HepG2 (cell line): ENCODE measurements around the gene TRIM3. TPM values are rescaled to one million over a fixed set of nuclear protein-coding genes. Genes with fewer than 3 reads are reported as not detected.
A peak's percentile ranks its signal among the peaks of the same experiment; 100 is the strongest.

ENCODE experiments used
- FOXC1 ChIP-seq: sonication (generic); formaldehyde crosslinking; IDR thresholded peaks from 2 replicates; pipeline ENCODE4 v1.8.0; 2022; ENCODE audit warnings: mild to moderate bottlenecking, missing genetic modification reagents, borderline replicate concordance
- MAFG ChIP-seq: sonication (generic); formaldehyde crosslinking; IDR thresholded peaks from 2 replicates; pipeline ENCODE4 v1.5.1; 2020; ENCODE audit warnings: mild to moderate bottlenecking, missing genetic modification reagents
- MXI1 ChIP-seq: IDR thresholded peaks from 3 replicates; pipeline ENCODE4 v1.6.1; 2012; ENCODE audit warnings: low read depth, low read length, inconsistent platforms, borderline replicate concordance
- POLR2AphosphoS5 ChIP-seq: IDR thresholded peaks from 2 replicates; pipeline ENCODE4 v1.6.1; 2012; ENCODE audit warnings: low read depth, low read length
- SNAI1 ChIP-seq: sonication (generic); formaldehyde crosslinking; IDR thresholded peaks from 2 replicates; pipeline ENCODE4 v1.5.0; 2020; ENCODE audit warnings: mild to moderate bottlenecking, missing genetic modification reagents, borderline replicate concordance
- TAF1 ChIP-seq: sonication (generic); formaldehyde crosslinking; IDR thresholded peaks from 2 replicates; pipeline ENCODE4 v1.4.0; 2020; ENCODE audit warnings: missing genetic modification reagents
- ZNF292 ChIP-seq: sonication (generic); formaldehyde crosslinking; IDR thresholded peaks from 2 replicates; pipeline ENCODE4 v1.8.1; 2022; ENCODE audit warnings: mild to moderate bottlenecking, low read depth, missing genetic modification reagents, borderline replicate concordance
- ZNF383 ChIP-seq: sonication (generic); formaldehyde crosslinking; IDR thresholded peaks from 2 replicates; pipeline ENCODE4 v1.4.0; 2020; ENCODE audit warnings: missing genetic modification reagents, mild to moderate bottlenecking, borderline replicate concordance
- polyA plus RNA-seq, 8 experiments: library from polyadenylated mRNA; depleted of rRNA in 3 of 8; stranded (reverse) in 7 of 8; unstranded in 1 of 8; fragments of >200 nt; fragmentation: Illumina TruSeq in 4 of 8; extraction: Trizol in 4 of 8; gene quantifications; 2 replicates each; pipeline versions ENCODE4 v1.2.1 to v1.2.3, GENCODE V29; 2011 to 2016; ENCODE audit warnings: low read depth in 4 of 8, missing spikeins in 1 of 8, mixed read lengths in 1 of 8; ENCODE audit not compliant: insufficient read depth in 1 of 8
- total RNA-seq, 5 experiments: library from RNA; depleted of rRNA; stranded (reverse); fragments of >200 nt; fragmentation: Illumina TruSeq; extraction: Trizol; gene quantifications; 2 replicates each; pipeline ENCODE4 v1.2.3, GENCODE V29; 2016; ENCODE audit warnings: low read depth in 1 of 5
- TF ChIP-seq, protein P1 (sequence below): sonication (generic); formaldehyde crosslinking; IDR thresholded peaks from 2 replicates; pipeline ENCODE4 v1.5.1; 2020; ENCODE audit warnings: missing genetic modification reagents, mild to moderate bottlenecking, borderline replicate concordance
- TF ChIP-seq, protein P2 (sequence below): sonication (generic); formaldehyde crosslinking; IDR thresholded peaks from 2 replicates; pipeline ENCODE4 v1.8.0; 2022; ENCODE audit warnings: missing genetic modification reagents, mild to moderate bottlenecking, moderate library complexity, borderline replicate concordance
- TF ChIP-seq, protein P3 (sequence below): sonication (generic); formaldehyde crosslinking; IDR thresholded peaks from 2 replicates; pipeline ENCODE4 v1.4.0; 2020; ENCODE audit warnings: missing genetic modification reagents, borderline replicate concordance
- TF ChIP-seq, protein P4 (sequence below): sonication (generic); formaldehyde crosslinking; IDR thresholded peaks from 2 replicates; pipeline ENCODE4 v1.4.0; 2020; ENCODE audit warnings: missing genetic modification reagents, borderline replicate concordance
- TF ChIP-seq, protein P5 (sequence below): sonication (generic); formaldehyde crosslinking; IDR thresholded peaks from 2 replicates; pipeline ENCODE4 v1.8.0; 2022; ENCODE audit warnings: missing genetic modification reagents, mild to moderate bottlenecking, borderline replicate concordance

Gene TRIM3
- total and polyA plus RNA-seq, 2 of the 13 experiments (the other 11 are each of a cell fraction or from before 2014, with no cell fraction given), result 3.6 to 6.3 TPM

DNA sequence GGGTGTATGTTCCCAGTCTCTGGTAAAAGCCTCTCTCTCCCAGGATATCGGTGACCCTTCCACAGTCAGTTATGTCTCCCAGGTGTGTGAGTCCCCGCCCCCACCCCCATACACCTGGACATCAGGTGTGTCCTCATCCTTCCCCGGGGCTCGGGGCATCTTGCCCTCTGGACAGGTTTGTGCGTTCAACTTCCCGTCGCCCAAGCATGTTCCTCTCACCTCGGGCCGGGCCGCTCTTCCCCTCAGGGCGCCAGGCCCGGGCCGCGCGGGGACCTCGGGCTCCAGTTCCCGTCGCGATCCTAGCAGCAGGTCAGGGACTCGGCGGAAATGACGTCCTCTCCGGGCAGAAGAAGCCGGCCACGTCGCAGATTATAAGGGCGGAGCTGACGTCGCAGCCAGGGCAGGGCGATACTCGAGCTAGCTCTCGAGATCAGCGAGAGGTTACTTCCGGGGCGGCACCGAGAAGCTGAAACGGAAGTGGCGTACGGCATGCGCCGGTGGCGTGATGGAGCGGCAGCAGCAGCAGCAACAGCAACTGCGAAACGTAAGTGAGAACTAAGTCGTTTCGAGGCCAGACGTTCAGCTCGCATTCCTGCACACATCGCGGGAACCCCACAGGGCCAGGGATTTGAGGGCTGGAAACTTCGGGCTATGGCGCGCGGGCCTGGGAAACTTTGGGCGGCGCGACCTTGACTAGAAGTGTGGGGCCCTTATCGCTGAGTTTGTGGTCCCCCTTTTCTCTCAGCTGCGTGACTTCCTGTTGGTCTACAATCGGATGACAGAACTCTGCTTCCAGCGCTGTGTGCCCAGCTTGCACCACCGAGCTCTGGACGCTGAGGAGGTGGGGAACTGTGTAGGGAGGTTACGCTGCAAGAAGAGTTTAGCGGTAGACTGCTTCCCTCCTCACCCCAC lies 7.5 kb upstream of the TRIM3 start, which contains the start of the genes ARFIP2 and TIMM10B (continued):
- TF ChIP-seq, protein P1, sequence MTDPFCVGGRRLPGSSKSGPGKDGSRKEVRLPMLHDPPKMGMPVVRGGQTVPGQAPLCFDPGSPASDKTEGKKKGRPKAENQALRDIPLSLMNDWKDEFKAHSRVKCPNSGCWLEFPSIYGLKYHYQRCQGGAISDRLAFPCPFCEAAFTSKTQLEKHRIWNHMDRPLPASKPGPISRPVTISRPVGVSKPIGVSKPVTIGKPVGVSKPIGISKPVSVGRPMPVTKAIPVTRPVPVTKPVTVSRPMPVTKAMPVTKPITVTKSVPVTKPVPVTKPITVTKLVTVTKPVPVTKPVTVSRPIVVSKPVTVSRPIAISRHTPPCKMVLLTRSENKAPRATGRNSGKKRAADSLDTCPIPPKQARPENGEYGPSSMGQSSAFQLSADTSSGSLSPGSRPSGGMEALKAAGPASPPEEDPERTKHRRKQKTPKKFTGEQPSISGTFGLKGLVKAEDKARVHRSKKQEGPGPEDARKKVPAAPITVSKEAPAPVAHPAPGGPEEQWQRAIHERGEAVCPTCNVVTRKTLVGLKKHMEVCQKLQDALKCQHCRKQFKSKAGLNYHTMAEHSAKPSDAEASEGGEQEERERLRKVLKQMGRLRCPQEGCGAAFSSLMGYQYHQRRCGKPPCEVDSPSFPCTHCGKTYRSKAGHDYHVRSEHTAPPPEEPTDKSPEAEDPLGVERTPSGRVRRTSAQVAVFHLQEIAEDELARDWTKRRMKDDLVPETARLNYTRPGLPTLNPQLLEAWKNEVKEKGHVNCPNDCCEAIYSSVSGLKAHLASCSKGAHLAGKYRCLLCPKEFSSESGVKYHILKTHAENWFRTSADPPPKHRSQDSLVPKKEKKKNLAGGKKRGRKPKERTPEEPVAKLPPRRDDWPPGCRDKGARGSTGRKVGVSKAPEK (CRISPR knock-in tag), result no peak
- TF ChIP-seq POLR2AphosphoS5 (peak; percentile 91), MXI1 (peak; percentile 81; the same call in 1 of the 3 replicates), SNAI1 (CRISPR knock-in tag) (peak; percentile 78; the same call in 1 of the 2 replicates), MAFG (CRISPR knock-in tag) (no peak), FOXC1 (no peak; the same call in 1 of the 2 replicates), TAF1 (CRISPR knock-in tag) (peak; percentile 89), ZNF292 (CRISPR knock-in tag) (peak; percentile 42; the same call in 1 of the 2 replicates), ZNF383 (CRISPR knock-in tag) (peak; percentile 15; the same call in 1 of the 2 replicates)
- TF ChIP-seq, protein P2, sequence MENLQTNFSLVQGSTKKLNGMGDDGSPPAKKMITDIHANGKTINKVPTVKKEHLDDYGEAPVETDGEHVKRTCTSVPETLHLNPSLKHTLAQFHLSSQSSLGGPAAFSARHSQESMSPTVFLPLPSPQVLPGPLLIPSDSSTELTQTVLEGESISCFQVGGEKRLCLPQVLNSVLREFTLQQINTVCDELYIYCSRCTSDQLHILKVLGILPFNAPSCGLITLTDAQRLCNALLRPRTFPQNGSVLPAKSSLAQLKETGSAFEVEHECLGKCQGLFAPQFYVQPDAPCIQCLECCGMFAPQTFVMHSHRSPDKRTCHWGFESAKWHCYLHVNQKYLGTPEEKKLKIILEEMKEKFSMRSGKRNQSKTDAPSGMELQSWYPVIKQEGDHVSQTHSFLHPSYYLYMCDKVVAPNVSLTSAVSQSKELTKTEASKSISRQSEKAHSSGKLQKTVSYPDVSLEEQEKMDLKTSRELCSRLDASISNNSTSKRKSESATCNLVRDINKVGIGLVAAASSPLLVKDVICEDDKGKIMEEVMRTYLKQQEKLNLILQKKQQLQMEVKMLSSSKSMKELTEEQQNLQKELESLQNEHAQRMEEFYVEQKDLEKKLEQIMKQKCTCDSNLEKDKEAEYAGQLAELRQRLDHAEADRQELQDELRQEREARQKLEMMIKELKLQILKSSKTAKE (CRISPR knock-in tag), result no peak
- TF ChIP-seq, protein P3, sequence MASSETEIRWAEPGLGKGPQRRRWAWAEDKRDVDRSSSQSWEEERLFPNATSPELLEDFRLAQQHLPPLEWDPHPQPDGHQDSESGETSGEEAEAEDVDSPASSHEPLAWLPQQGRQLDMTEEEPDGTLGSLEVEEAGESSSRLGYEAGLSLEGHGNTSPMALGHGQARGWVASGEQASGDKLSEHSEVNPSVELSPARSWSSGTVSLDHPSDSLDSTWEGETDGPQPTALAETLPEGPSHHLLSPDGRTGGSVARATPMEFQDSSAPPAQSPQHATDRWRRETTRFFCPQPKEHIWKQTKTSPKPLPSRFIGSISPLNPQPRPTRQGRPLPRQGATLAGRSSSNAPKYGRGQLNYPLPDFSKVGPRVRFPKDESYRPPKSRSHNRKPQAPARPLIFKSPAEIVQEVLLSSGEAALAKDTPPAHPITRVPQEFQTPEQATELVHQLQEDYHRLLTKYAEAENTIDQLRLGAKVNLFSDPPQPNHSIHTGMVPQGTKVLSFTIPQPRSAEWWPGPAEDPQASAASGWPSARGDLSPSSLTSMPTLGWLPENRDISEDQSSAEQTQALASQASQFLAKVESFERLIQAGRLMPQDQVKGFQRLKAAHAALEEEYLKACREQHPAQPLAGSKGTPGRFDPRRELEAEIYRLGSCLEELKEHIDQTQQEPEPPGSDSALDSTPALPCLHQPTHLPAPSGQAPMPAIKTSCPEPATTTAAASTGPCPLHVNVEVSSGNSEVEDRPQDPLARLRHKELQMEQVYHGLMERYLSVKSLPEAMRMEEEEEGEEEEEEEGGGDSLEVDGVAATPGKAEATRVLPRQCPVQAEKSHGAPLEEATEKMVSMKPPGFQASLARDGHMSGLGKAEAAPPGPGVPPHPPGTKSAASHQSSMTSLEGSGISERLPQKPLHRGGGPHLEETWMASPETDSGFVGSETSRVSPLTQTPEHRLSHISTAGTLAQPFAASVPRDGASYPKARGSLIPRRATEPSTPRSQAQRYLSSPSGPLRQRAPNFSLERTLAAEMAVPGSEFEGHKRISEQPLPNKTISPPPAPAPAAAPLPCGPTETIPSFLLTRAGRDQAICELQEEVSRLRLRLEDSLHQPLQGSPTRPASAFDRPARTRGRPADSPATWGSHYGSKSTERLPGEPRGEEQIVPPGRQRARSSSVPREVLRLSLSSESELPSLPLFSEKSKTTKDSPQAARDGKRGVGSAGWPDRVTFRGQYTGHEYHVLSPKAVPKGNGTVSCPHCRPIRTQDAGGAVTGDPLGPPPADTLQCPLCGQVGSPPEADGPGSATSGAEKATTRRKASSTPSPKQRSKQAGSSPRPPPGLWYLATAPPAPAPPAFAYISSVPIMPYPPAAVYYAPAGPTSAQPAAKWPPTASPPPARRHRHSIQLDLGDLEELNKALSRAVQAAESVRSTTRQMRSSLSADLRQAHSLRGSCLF (CRISPR knock-in tag), result no peak
- TF ChIP-seq, protein P4, sequence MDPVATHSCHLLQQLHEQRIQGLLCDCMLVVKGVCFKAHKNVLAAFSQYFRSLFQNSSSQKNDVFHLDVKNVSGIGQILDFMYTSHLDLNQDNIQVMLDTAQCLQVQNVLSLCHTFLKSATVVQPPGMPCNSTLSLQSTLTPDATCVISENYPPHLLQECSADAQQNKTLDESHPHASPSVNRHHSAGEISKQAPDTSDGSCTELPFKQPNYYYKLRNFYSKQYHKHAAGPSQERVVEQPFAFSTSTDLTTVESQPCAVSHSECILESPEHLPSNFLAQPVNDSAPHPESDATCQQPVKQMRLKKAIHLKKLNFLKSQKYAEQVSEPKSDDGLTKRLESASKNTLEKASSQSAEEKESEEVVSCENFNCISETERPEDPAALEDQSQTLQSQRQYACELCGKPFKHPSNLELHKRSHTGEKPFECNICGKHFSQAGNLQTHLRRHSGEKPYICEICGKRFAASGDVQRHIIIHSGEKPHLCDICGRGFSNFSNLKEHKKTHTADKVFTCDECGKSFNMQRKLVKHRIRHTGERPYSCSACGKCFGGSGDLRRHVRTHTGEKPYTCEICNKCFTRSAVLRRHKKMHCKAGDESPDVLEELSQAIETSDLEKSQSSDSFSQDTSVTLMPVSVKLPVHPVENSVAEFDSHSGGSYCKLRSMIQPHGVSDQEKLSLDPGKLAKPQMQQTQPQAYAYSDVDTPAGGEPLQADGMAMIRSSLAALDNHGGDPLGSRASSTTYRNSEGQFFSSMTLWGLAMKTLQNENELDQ (CRISPR knock-in tag), result no peak
- TF ChIP-seq, protein P5, sequence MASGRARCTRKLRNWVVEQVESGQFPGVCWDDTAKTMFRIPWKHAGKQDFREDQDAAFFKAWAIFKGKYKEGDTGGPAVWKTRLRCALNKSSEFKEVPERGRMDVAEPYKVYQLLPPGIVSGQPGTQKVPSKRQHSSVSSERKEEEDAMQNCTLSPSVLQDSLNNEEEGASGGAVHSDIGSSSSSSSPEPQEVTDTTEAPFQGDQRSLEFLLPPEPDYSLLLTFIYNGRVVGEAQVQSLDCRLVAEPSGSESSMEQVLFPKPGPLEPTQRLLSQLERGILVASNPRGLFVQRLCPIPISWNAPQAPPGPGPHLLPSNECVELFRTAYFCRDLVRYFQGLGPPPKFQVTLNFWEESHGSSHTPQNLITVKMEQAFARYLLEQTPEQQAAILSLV (CRISPR knock-in tag), result peak; percentile 79; the same call in 1 of the 2 replicates
